K562 (cell line): ENCODE measurements around the gene SLC39A5. TPM values are rescaled to one million over a fixed set of nuclear protein-coding genes. Genes with fewer than 3 reads are reported as not detected.
A peak's percentile ranks its signal among the peaks of the same experiment; 100 is the strongest.

ENCODE experiments used
- ARID1B ChIP-seq: fragments of 450-650 bp; IDR thresholded peaks from 2 replicates; pipeline ENCODE4 v1.6.1; 2016; ENCODE audit warnings: antibody characterized with exemption, mild to moderate bottlenecking, inconsistent platforms
- GTF2B ChIP-seq: IDR thresholded peaks from 2 replicates; pipeline ENCODE4 v1.6.1; 2011; ENCODE audit not compliant: insufficient read length; ENCODE audit errors: extremely low read depth
- HCFC1 ChIP-seq: IDR thresholded peaks from 2 replicates; pipeline ENCODE4 v1.6.1; 2012; ENCODE audit warnings: low read depth, low read length, improper control_type of control experiment
- HMGN3 ChIP-seq: IDR thresholded peaks from 2 replicates; pipeline ENCODE4 v1.6.1; 2011; ENCODE audit warnings: borderline replicate concordance, low read depth, mild to moderate bottlenecking, mixed read lengths, low read length; ENCODE audit not compliant: insufficient read length; ENCODE audit errors: extremely low read depth
- HNRNPL ChIP-seq: fragments of 200-400 bp; formaldehyde crosslinking; IDR thresholded peaks from 2 replicates; pipeline ENCODE4 v1.6.1; 2017; ENCODE audit warnings: low read depth, mild to moderate bottlenecking, low read length
- KLF16 ChIP-seq: IDR thresholded peaks from 2 replicates; pipeline ENCODE4 v1.6.1; 2016; ENCODE audit warnings: antibody characterized with exemption
- NFRKB ChIP-seq: fragments of 450-650 bp; IDR thresholded peaks from 2 replicates; pipeline ENCODE4 v1.6.1; 2016; ENCODE audit warnings: low read depth
- NFYB ChIP-seq: IDR thresholded peaks from 2 replicates; pipeline ENCODE4 v1.6.1; 2011; ENCODE audit warnings: mild to moderate bottlenecking, moderate library complexity; ENCODE audit not compliant: insufficient read length; ENCODE audit errors: extremely low read depth
- POLR2AphosphoS5 ChIP-seq: IDR thresholded peaks from 2 replicates; pipeline ENCODE4 v1.6.1; 2011; ENCODE audit warnings: mild to moderate bottlenecking, low read depth, low read length, moderate library complexity; ENCODE audit not compliant: control insufficient read depth, insufficient read depth
- SIN3B ChIP-seq: fragments of 450-650 bp; IDR thresholded peaks from 2 replicates; pipeline ENCODE4 v1.6.1; 2017; ENCODE audit warnings: low read depth, mild to moderate bottlenecking, moderate library complexity
- SNAPC5 ChIP-seq: fragments of 250-450 bp; sonication (Bioruptor Pico); IDR thresholded peaks from 2 replicates; pipeline ENCODE4 v1.8.0; 2021; ENCODE audit warnings: moderate library complexity, mild to moderate bottlenecking, inconsistent platforms
- SUPT5H ChIP-seq: fragments of 450-650 bp; IDR thresholded peaks from 2 replicates; pipeline ENCODE4 v1.6.1; 2016
- TEAD1 ChIP-seq, 2 experiments: fragments of 450-650 bp in 1 of 2; sonication (generic) in 1 of 2; formaldehyde crosslinking; IDR thresholded peaks; 2 replicates each; pipeline versions ENCODE4 v1.4.0 to v1.8.0; 2020 to 2022; ENCODE audit warnings: mild to moderate bottlenecking in 2 of 2, missing genetic modification reagents in 1 of 2
- YY1 ChIP-seq, 3 experiments: IDR thresholded peaks; 2 replicates each; pipeline ENCODE4 v1.6.1; 2011; ENCODE audit warnings: low read length in 2 of 3, mild to moderate bottlenecking in 2 of 3, moderate library complexity in 2 of 3, borderline replicate concordance in 1 of 3, control low read depth in 1 of 3, low read depth in 1 of 3; ENCODE audit not compliant: insufficient read depth in 3 of 3, insufficient replicate concordance in 2 of 3, control insufficient read depth in 1 of 3, insufficient read length in 1 of 3; ENCODE audit errors: extremely low read depth in 1 of 3
- ZBTB11 ChIP-seq, 3 experiments: fragments of 200-800 bp in 1 of 3; fragments of 250-450 bp in 1 of 3; fragments of 450-650 bp in 1 of 3; sonication (Bioruptor Pico) in 1 of 3; sonication (Bioruptor generic) in 1 of 3; formaldehyde crosslinking in 1 of 3; IDR thresholded peaks; 2 replicates each; pipeline versions ENCODE4 v1.6.1 to v1.8.0; 2016 to 2022; ENCODE audit warnings: mild to moderate bottlenecking in 2 of 3, missing genetic modification characterization in 2 of 3, missing compliant biosample characterization in 1 of 3, moderate library complexity in 1 of 3
- ZBTB43 ChIP-seq: sonication (generic); formaldehyde crosslinking; IDR thresholded peaks from 2 replicates; pipeline ENCODE4 v1.8.0; 2023; ENCODE audit warnings: mild to moderate bottlenecking, missing genetic modification reagents
- ZNF224 ChIP-seq: sonication (generic); formaldehyde crosslinking; IDR thresholded peaks from 2 replicates; pipeline ENCODE4 v1.8.0; 2022; ENCODE audit warnings: mild to moderate bottlenecking, missing genetic modification reagents
- ZNF253 ChIP-seq: fragments of 250-450 bp; sonication (Bioruptor Pico); conservative IDR thresholded peaks from 2 replicates; pipeline ENCODE4 v1.6.1; 2021; ENCODE audit warnings: mild to moderate bottlenecking
- ZNF408 ChIP-seq: fragments of 250-450 bp; sonication (Bioruptor Pico); IDR thresholded peaks from 2 replicates; pipeline ENCODE4 v1.4.0; 2020; ENCODE audit warnings: low read depth, mild to moderate bottlenecking, moderate library complexity
- ZNF431 ChIP-seq: sonication (generic); formaldehyde crosslinking; IDR thresholded peaks from 2 replicates; pipeline ENCODE4 v1.8.0; 2022; ENCODE audit warnings: mild to moderate bottlenecking, missing genetic modification reagents
- ZNF780A ChIP-seq: fragments of 250-450 bp; sonication (Bioruptor Pico); IDR thresholded peaks from 2 replicates; pipeline ENCODE4 v1.5.0; 2021; ENCODE audit warnings: mild to moderate bottlenecking
- polyA plus RNA-seq, 8 experiments: library from polyadenylated mRNA; depleted of rRNA in 4 of 8; stranded (reverse) in 5 of 8; unstranded in 3 of 8; fragments of >200 nt; fragmentation: Nextera tagmentation in 2 of 8; fragmentation: Illumina TruSeq in 1 of 8; extraction: Ambion mirVana in 2 of 8; extraction: Trizol in 1 of 8; gene quantifications; 2 replicates each; pipeline versions ENCODE4 v1.2.1 to v1.2.3, GENCODE V29; 2011 to 2014; ENCODE audit warnings: inconsistent platforms in 1 of 8, missing spikeins in 1 of 8
- total RNA-seq, 7 experiments: library from RNA; depleted of rRNA in 6 of 7; stranded (reverse); fragments of >200 nt in 6 of 7; fragmentation: Illumina TruSeq in 2 of 7; extraction: Trizol in 2 of 7; gene quantifications; 2 replicates each; pipeline versions ENCODE4 v1.2.1 to v1.2.3, GENCODE V29; 2011 to 2021; ENCODE audit warnings: low replicate concordance in 1 of 7

SLC39A5 gene
- total and polyA plus RNA-seq, 9 of the 15 experiments (the other 6 are each of a cell fraction or from before 2014, with no cell fraction given): 0.08 to 0.10 TPM; not detected in 7

GRCh38 chr12:56224102-56224701, 5.6 kb upstream of the SLC39A5 start, which contains the start of gene NABP2 (continued):
- TF ChIP-seq HNRNPL: no peak
- TF ChIP-seq NFYB: peak; percentile 90
- peak; percentile 83 for TF ChIP-seq HMGN3
- TF ChIP-seq KLF16: peak; percentile 75
- TF ChIP-seq GTF2B: no peak
- peak; percentile 77 to 95; a peak in 3 of 4 replicates for TF ChIP-seq TEAD1 (CRISPR knock-in tag; IDR thresholded peaks at IDR 0.05)
- 0 out of 2 replicates have a peak, but pooled peaks have one; percentile 44 for TF ChIP-seq POLR2AphosphoS5
- TF ChIP-seq ZBTB43 (CRISPR knock-in tag): no peak
- TF ChIP-seq ZNF408: no peak
- TF ChIP-seq SIN3B: peak; percentile 75
- no peak for TF ChIP-seq SNAPC5
- no peak for TF ChIP-seq ZNF253
- TF ChIP-seq SUPT5H: peak; percentile 54
- TF ChIP-seq YY1 (IDR thresholded peaks at IDR 0.05; ENCODE audit: borderline replicate concordance in 1 of 3, control insufficient read depth in 1 of 3, extremely low read depth in 1 of 3, insufficient read depth in 3 of 3, insufficient read length in 1 of 3, insufficient replicate concordance in 2 of 3, low read depth in 1 of 3, low read length in 2 of 3): peak in 2 of 3 experiments; percentile 74 to 80
- TF ChIP-seq ZNF224: no peak
- TF ChIP-seq ZNF431 (CRISPR knock-in tag): 0 out of 2 replicates have a peak, but pooled peaks have one; percentile 38
- no peak for TF ChIP-seq ZNF780A (CRISPR knock-in tag)
- peak; percentile 60 to 91 (median 61); a peak in 4 of 6 replicates for TF ChIP-seq ZBTB11 (CRISPR knock-in tag; IDR thresholded peaks at IDR 0.05)
- TF ChIP-seq NFRKB: 0 out of 2 replicates have a peak, but pooled peaks have one; percentile 16
- TF ChIP-seq ARID1B: 0 out of 2 replicates have a peak, but pooled peaks have one; percentile 36
- TF ChIP-seq HCFC1: peak; percentile 71
